ENCODE results near the gene ALKBH3.

The ALKBH3 gene

GRCh38 chr11:43969543-43969942 is 88.9 kb downstream of the ALKBH3 start:
- no peak for DNase-seq
